HG03064 (cell line): ENCODE measurements around the gene C4BPA.

Experiments used
- ATAC-seq: cut with Tn5 transposase; IDR thresholded peaks from one replicate; pipeline ENCODE4 v1.9.1; 2021; ENCODE audit warnings: low read depth; ENCODE audit not compliant: unreplicated experiment

Gene C4BPA

GRCh38 chr1:207076181-207076955 lies 27.7 kb upstream of the C4BPA start:
- ATAC-seq: no peak

GRCh38 chr1:207077012-207077411 lies 27.0 kb upstream of the C4BPA start:
- no peak for ATAC-seq

GRCh38 chr1:207077470-207078377 lies 26.3 kb upstream of the C4BPA start:
- no peak for ATAC-seq

GRCh38 chr1:207078578-207079132 lies 25.4 kb upstream of the C4BPA start:
- ATAC-seq: no peak

- no peak for ATAC-seq
Observed at GRCh38 chr1:207079706-207080241, 24.3 kb upstream of the C4BPA start.

GRCh38 chr1:207081088-207081487 lies 22.9 kb upstream of the C4BPA start:
- ATAC-seq: no peak

GRCh38 chr1:207081806-207082205 lies 22.2 kb upstream of the C4BPA start:
- ATAC-seq: no peak

- no peak for ATAC-seq
Observed at GRCh38 chr1:207084232-207084631, 19.8 kb upstream of the C4BPA start.

- no peak for ATAC-seq
Observed at GRCh38 chr1:207084701-207085180, 19.3 kb upstream of the C4BPA start.

GRCh38 chr1:207085887-207086286 lies 18.1 kb upstream of the C4BPA start:
- ATAC-seq: no peak

GRCh38 chr1:207088161-207088560 lies 15.9 kb upstream of the C4BPA start:
- no peak for ATAC-seq

- no peak for ATAC-seq
Observed at GRCh38 chr1:207088701-207089626, 15.1 kb upstream of the C4BPA start, which contains the start of gene C4BPB. Gene C4BPB (plus strand): TSS chr1:207088860. CDS start chr1:207089532, 672 bp downstream.

GRCh38 chr1:207089627-207090355 lies 14.2 kb upstream of the C4BPA start:
- ATAC-seq: no peak

- no peak for ATAC-seq
Observed at GRCh38 chr1:207091200-207091908, 12.7 kb upstream of the C4BPA start.

- ATAC-seq: no peak
Observed at GRCh38 chr1:207093944-207094343, 10.1 kb upstream of the C4BPA start.

GRCh38 chr1:207097871-207098324 lies 6.1 kb upstream of the C4BPA start:
- ATAC-seq: no peak

GRCh38 chr1:207101720-207102119 lies 2.3 kb upstream of the C4BPA start:
- ATAC-seq: no peak

GRCh38 chr1:207102146-207102545 lies 1.9 kb upstream of the C4BPA start:
- ATAC-seq: no peak
